GM13977 (cell line): ENCODE results near the gene UCP2.

Experiments used
- DNase-seq: peaks from one replicate; pipeline ENCODE4 v3.0.0; 2012; ENCODE audit warnings: low spot score
- in situ Hi-C: fragments of 300-500 bp; cut with MboI; formaldehyde crosslinking; loops from one replicate; pipeline ENCODE4 v1.12.0; 2022; ENCODE audit warnings: low sequenced_read_pairs, low pct_unique_long_range_greater_than_20kb, mixed read lengths, inconsistent platforms; ENCODE audit not compliant: unreplicated experiment
- TF ChIP-seq, protein P1 (sequence below): IDR thresholded peaks from 2 replicates; pipeline ENCODE4 v1.5.1; 2012; ENCODE audit warnings: mild to moderate bottlenecking, control low read depth; ENCODE audit not compliant: insufficient read depth; ENCODE audit errors: extremely low read depth, missing control alignments

Gene UCP2

DNA sequence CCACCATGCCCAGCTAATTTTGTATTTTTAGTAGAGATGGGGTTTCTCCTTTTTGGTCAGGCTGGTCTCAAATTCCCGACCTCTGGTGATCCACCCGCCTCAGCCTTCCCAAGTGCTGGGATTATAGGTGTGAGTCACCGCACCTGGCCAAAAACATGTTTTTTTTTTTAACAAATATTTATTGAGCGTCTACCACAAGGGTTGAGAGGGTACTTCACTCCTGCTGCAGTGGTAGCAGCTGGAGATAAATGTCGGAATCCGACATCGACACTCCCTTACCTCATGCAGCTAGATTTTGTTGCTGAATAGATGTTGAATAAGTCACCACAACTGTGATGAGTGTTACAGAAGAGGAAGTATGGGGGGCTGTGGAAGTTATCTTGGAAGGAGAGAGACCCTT, 30.8 kb downstream of the UCP2 start:
- in situ Hi-C loops: loop anchor here (25.0 kb wide), 1 partner anchor 361 kb away; the partner anchor contains the start of gene P4HA3
- DNase-seq: no peak
- TF ChIP-seq, protein P1, sequence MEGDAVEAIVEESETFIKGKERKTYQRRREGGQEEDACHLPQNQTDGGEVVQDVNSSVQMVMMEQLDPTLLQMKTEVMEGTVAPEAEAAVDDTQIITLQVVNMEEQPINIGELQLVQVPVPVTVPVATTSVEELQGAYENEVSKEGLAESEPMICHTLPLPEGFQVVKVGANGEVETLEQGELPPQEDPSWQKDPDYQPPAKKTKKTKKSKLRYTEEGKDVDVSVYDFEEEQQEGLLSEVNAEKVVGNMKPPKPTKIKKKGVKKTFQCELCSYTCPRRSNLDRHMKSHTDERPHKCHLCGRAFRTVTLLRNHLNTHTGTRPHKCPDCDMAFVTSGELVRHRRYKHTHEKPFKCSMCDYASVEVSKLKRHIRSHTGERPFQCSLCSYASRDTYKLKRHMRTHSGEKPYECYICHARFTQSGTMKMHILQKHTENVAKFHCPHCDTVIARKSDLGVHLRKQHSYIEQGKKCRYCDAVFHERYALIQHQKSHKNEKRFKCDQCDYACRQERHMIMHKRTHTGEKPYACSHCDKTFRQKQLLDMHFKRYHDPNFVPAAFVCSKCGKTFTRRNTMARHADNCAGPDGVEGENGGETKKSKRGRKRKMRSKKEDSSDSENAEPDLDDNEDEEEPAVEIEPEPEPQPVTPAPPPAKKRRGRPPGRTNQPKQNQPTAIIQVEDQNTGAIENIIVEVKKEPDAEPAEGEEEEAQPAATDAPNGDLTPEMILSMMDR: no peak

DNA sequence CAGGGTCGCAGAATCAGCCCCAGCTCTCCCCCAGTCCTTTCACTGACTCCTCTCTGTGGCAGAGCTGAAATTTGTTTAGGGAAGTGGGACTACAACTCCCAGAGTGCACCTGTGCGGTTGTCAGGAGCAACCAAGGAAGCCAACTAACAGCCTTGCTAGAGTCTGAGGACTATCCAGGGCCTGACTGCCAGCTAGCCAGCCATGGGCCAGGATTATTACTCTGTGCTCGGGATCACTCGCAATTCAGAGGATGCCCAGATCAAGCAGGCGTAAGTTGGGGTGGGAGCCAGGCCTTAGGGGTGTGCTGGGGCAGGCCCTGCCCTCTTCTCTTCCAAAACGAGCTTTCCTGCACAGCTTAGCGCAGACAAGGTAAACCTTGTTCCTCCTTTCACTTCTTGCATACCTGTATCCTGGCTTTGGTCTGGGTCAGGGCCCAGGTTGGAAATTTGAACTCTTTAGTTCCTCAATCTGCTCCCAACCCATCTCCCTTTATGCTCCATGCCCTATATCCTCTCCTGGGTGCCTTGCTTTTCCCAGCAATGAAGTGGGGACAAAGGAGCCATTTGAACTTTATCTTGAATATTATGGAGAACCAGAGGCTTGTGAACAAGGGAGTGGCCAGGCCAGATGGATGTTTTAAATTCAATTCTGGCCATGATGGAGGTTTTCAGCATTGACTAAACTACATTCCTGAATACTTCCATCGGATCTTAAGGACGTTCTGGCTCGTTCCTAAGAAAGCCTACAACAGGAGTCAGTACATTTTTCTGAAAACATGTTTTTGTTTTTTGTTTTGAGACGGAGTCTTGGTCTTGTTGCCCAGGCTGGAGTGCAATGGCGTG, 31.6 kb downstream of the UCP2 start, which contains the start of gene DNAJB13:
Gene DNAJB13 (plus strand): TSS at position 158 of the 842 bp plus-strand sequence. CDS start 44 bp downstream, at position 202.
- in situ Hi-C loops: loop anchor here (25.0 kb wide), 1 partner anchor 361 kb away; the partner anchor contains the start of gene P4HA3
- peak; percentile 83 for DNase-seq
- TF ChIP-seq, protein P1: no peak

DNA sequence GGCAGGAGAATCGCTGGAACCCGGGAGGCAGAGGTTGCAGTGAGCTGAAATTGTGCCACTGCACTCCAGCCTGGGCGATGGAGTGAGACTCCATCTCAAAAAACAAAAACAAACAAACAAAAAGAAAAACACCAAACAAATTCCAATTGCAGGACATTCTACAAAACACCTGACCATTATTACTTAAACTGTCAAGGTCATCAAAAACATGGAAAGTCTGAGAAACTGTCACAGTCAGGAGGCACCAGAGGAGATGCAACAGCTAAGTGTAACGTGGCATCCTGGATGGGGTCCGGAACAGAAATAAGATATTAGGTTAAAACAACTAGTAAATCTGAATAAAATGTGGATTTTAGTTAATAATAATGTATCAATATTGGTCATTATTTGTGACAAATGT, 32.7 kb downstream of the UCP2 start:
- in situ Hi-C loops: loop anchor here (25.0 kb wide), 1 partner anchor 362 kb away; the partner anchor contains the start of gene P4HA3
- no peak for DNase-seq
- TF ChIP-seq, protein P1: no peak

DNA sequence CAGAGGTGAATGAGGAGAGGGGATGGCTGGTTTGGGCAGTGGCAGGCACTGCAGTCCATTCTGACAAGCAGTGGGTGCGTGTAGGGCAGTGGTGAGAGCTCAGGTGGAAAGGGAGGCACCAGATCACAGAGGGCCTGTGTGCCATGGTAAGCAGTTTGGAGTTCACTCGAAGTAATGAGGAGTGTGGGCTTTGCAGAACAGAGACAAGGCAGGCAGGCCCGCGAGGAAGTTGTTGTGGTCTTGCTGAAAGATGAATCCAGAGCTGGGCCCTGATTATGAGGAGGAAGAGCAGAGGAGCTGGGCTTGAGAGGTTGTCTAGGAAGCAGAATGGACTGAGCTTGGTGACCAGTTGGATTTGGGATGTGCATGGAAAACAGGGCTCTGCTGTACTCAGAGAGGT, 33.4 kb downstream of the UCP2 start:
- in situ Hi-C loops: no loop called here
- TF ChIP-seq, protein P1: no peak
- no peak for DNase-seq

DNA sequence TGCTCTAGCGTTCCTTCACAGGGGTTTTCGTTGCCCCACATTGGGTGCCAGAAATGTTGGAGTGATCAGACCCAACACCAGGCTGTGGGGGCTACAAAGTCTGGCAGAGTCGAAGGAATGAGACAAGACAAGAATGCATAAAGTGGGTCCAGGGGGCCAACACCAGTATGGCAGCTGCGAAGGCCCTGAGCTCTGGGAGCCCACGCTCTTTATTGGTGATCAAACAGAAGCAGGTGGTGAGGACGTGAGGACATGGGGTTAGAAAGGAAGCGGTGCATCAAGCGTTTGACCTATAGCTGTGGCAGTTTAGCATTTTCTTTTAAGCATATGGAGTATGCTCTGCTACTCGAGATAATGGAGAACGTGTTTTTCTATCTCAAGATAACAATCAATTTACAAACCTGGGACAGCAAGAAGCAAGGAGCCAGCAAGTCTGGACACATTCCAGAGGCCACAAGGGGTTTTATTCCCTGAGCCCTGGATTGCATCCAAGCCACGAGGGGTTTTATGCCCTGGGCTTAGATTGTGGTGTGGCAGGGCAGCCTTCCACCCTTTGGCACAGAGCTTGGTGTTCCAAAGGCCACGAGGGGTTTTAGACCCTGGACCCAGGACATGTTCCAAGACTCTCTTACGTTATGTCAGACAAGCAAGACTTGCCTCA, 35.7 kb downstream of the UCP2 start:
- TF ChIP-seq, protein P1: no peak
- DNase-seq: no peak
- in situ Hi-C loops: no loop called here

DNA sequence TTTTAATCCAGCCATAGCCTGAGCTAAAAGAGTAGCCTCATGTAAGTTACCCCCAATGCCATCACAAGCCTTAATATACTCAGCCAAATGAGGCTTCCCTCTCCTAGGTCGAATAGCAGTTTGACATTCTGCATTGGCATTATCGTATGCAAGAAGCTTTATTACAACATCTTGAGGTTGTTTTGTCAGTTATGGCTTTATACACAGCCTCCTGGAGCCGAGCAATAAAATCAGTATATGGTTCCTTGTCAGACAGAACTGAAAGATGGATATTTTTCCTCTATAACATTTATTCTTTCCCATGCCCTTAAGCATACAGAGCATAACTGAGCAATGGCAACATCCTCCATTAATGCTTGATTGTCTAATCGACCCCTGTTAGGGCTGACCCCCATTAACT, 37.2 kb downstream of the UCP2 start:
- no peak for DNase-seq
- in situ Hi-C loops: no loop called here
- TF ChIP-seq, protein P1: no peak
